Stimulated activated CD4-positive, alpha-beta T cell treated with anti-CD3 and anti-CD28 coated beads, Interleukin-4, amount 100 ng/mL, for 4 hours (primary cell): Measurements from ENCODE around the gene HYCC1.
A peak's percentile ranks its signal among the peaks of the same experiment; 100 is the strongest.
"Not testable (repeated sequence)": the region's sequence is repeated elsewhere in the genome, so short reads cannot be mapped to it uniquely, and the experiment has no call there.

ENCODE experiments used
- DNase-seq, 2 experiments: peaks; one replicate each; pipeline ENCODE4 v3.0.0-alpha.2; 2020

Gene HYCC1

GRCh38 chr7:23013715-23014649 is at the start of gene HYCC1:
HYCC1 (minus strand) TSS chr7:23014130; CDS start chr7:22991111, 23,019 bp downstream.
- DNase-seq, result peak; percentile 95 to 99

- no peak for DNase-seq
These were observed 48.5 kb upstream of the HYCC1 start for GRCh38 chr7:23062452-23062851.

DNA sequence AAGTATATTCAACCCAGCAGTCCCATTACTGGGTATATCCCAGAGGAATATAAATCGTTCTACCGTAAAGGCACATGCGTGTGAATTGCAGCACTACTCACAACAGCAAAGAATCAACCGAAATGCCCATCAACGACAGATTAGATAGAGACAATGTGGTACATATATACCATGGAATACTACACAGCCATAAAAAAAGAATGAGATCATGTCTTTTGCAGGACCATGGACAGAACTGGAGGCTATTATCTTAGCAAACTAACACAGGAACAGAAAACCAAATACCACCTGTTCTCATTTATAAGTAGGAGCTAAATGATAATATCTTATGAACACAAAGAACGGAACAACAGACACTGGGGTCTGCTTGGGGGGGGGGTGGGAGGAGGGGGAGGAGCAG is 47.4 kb upstream of the HYCC1 start:
- DNase-seq, result no peak

- no peak for DNase-seq
These were observed 44.6 kb upstream of the HYCC1 start for GRCh38 chr7:23058408-23059096.

GRCh38 chr7:23055582-23056178 is 41.8 kb upstream of the HYCC1 start:
- DNase-seq, result peak; percentile 29 to 60

DNA sequence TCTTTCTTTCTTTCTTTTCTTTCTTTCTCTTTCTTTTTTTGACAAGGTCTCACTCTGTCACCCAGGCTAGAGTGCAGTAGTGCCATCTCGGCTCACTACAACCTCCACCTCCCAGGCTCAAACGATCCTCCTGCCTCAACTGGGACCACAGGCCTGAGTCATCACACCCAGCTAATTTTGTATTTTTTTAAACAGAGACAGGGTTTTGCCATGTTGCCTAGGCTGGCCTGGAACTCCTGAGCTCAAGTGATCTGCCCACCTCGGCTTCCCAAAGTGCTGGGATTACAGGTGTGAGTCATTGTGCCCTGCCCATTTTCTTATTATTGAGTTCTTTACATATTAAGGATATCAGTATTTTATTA is 37.2 kb upstream of the HYCC1 start:
- DNase-seq, result not testable (repeated sequence)

DNA sequence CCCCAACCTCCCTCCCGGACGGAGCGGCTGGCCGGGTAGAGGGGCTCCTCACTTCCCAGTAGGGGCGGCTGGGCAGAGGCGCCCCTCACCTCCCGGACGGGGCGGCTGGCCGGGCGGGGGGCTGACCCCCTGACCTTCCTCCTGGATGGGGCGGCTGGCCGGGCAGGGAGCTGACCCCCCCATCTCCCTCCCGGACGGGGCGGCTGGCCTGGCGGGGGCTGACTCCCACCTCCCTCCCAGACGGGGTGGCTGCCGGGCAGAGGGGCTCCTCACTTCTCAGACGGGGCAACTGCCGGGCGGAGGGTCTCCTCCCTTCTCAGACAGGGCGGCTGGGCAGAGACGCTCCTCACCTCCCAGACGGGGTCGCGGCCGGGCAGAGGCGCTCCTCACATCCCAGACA is 32.4 kb upstream of the HYCC1 start:
- not testable (repeated sequence) for DNase-seq

- DNase-seq, result not testable (repeated sequence)
These were observed 31.2 kb upstream of the HYCC1 start for GRCh38 chr7:23045086-23045485.

GRCh38 chr7:23044581-23044980 is 30.7 kb upstream of the HYCC1 start:
- no peak for DNase-seq

- no peak for DNase-seq
These were observed 29.5 kb upstream of the HYCC1 start for GRCh38 chr7:23043441-23043840.

DNA sequence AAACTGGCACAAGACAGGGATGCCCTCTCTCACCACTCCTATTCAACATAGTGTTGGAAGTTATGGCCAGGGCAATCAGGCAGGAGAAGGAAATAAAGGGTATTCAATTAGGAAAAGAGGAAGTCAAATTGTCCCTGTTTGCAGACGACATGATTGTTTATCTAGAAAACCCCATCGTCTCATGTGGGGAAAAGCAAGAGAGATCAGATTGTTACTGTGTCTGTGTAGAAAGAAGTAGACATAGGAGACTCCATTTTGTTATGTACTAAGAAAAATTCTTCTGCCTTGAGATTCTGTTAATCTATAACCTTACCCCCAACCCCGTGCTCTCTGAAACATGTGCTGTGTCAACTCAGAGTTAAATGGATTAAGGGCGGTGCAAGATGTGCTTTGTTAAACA is 25.7 kb upstream of the HYCC1 start:
- DNase-seq, result not testable (repeated sequence)

GRCh38 chr7:23035542-23036371 is 21.8 kb upstream of the HYCC1 start:
- DNase-seq, result not testable (repeated sequence)

GRCh38 chr7:23027261-23027660 is 13.3 kb upstream of the HYCC1 start:
- DNase-seq, result no peak

GRCh38 chr7:23026164-23026563 is 12.2 kb upstream of the HYCC1 start:
- DNase-seq, result no peak

DNA sequence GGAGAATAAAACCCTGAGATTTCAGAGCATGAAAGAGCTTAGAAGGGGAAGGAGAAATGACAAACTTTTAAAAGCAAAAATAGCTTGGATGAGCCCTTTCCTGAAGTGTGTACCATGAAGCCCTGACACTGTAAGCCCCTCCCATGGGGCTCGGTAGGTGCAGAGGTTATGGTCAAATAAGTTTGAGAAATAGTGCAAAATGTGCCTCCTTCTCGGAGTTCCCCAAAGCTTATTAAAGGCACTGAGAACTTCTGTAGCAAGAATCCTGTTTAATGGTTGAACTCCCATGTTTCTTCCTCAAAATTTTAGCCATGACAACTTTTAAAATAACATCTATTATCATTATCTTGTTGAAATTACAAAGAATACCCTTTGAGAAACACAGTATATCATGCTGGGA is 10.5 kb upstream of the HYCC1 start:
- no peak for DNase-seq

DNA sequence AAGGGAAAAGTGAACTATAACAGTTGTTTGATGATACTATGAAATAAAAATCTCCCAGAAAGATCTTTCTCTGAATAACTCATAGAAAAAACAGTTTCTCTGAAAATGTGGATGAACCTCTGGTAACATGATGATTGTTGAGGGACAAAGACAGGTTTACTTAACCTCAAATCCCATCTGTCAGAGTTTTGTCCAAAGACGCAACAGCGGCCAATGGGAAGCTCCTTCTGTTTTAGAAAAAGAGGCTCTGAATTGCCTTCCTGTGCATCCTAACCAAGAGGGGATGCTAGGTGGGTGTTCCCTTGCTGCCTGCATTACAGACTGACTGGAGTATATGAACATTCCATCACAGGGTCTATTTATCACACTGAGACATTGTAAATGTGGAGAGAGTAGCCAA is 8.9 kb upstream of the HYCC1 start:
- no peak for DNase-seq

DNA sequence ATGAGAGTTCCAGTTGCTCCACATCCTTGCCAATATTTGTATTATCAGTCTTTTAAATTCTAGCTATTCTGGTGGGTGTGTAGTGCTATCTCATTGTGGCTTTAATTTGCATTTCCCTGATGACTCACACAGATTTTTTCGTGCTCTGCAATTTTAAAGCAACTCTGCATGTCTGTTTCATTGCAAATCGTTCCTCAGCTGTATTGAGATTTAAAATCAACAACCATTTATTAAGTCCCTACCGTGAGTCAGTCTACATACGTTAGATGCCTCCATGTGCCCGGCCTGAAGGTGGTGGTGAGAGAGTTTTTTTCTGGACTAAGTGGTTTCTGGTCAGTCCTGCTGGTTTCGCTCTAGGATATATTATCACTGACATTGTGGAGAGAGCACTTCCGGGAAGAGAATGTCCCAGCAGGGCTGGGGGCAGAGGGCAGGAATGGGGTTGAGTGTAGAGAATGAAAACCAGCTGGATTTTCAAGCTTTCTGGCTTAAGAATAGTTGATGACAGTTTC is 8.4 kb upstream of the HYCC1 start:
- DNase-seq, result no peak

DNA sequence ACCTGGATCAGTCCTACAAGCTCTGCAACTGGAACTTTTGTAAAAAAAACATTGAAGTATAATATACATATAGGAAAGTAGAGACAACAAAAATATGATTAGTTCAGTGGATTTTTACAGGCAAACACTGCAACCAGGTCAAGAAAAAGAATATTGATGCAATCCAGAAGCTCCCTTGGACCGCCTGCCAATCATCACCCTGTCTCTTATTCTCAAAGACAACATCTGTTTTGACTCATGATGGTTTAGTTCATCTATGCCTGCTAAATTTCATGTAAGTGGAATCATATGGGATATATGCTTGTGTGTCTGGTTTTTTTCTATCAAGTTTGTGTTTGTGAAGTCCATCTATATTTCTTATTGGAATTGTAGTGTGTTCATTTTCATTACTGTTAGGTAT is 7.7 kb upstream of the HYCC1 start:
- no peak for DNase-seq

- no peak for DNase-seq
These were observed 6.9 kb upstream of the HYCC1 start for GRCh38 chr7:23020742-23021401.

GRCh38 chr7:23018750-23019149 is 4.8 kb upstream of the HYCC1 start:
- no peak for DNase-seq

DNA sequence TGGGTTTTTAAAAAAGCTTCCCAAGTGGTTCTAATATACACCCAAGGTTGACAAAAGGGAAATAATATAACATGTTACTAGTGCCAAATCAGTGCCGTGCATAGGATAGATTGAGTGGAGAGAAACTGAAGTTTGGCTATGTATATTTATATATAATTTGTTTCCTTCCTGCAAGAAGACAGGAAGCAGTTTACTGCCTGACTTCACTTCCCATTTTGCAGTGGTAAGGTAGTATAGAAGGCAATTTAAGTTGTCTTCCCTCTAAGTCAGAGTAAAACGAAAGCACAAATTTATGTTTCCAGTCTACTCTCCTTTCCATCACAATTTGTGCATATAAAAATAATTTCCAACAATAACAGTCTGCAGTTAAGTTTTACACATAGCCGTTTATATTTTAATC is 3.4 kb upstream of the HYCC1 start:
- no peak for DNase-seq
